GM18868 (cell line): ENCODE measurements around the gene TANC1.
A peak's percentile ranks its signal among the peaks of the same experiment; 100 is the strongest.

Experiments
- ATAC-seq: cut with Tn5 transposase; IDR thresholded peaks from one replicate; pipeline ENCODE4 v1.9.1; 2021; ENCODE audit warnings: mild to moderate bottlenecking, moderate library complexity; ENCODE audit not compliant: unreplicated experiment

TANC1 gene

GRCh38 chr2:158968396-158969161 is at the start of gene TANC1:
Gene TANC1, plus strand, starts transcription at chr2:158968640. Its CDS starts 97,271 bp downstream, at chr2:159065911.
- ATAC-seq: peak; percentile 91

GRCh38 chr2:158921599-158922408 is 46.6 kb upstream of the TANC1 start:
- ATAC-seq: no peak

GRCh38 chr2:158922601-158923000 is 45.8 kb upstream of the TANC1 start:
- no peak for ATAC-seq

GRCh38 chr2:158923180-158923594 is 45.3 kb upstream of the TANC1 start:
- ATAC-seq: no peak

- ATAC-seq: no peak
Observed at GRCh38 chr2:158923641-158924040, 44.8 kb upstream of the TANC1 start.

GRCh38 chr2:158926478-158926948 is 41.9 kb upstream of the TANC1 start:
- no peak for ATAC-seq

GRCh38 chr2:158928515-158928914 is 39.9 kb upstream of the TANC1 start:
- no peak for ATAC-seq

GRCh38 chr2:158928965-158929364 is 39.5 kb upstream of the TANC1 start:
- ATAC-seq: no peak

GRCh38 chr2:158931572-158931971 is 36.9 kb upstream of the TANC1 start:
- no peak for ATAC-seq

GRCh38 chr2:158932131-158932645 is 36.3 kb upstream of the TANC1 start:
- no peak for ATAC-seq

GRCh38 chr2:158934170-158934569 is 34.3 kb upstream of the TANC1 start:
- ATAC-seq: no peak

- no peak for ATAC-seq
Observed at GRCh38 chr2:158935617-158936016, 32.8 kb upstream of the TANC1 start.

- ATAC-seq: no peak
Observed at GRCh38 chr2:158936978-158937377, 31.5 kb upstream of the TANC1 start.

- no peak for ATAC-seq
Observed at GRCh38 chr2:158940356-158940755, 28.1 kb upstream of the TANC1 start.

GRCh38 chr2:158943973-158944372 is 24.5 kb upstream of the TANC1 start:
- no peak for ATAC-seq

GRCh38 chr2:158948964-158949699 is 19.3 kb upstream of the TANC1 start:
- ATAC-seq: no peak

- no peak for ATAC-seq
Observed at GRCh38 chr2:158953454-158953853, 15.0 kb upstream of the TANC1 start.

GRCh38 chr2:158953926-158954763 is 14.3 kb upstream of the TANC1 start:
- peak; percentile 78 for ATAC-seq

GRCh38 chr2:158955842-158956365 is 12.5 kb upstream of the TANC1 start:
- ATAC-seq: no peak

- ATAC-seq: no peak
Observed at GRCh38 chr2:158958365-158958764, 10.1 kb upstream of the TANC1 start.
